Measurements from ENCODE around the gene SMYD1. TPM values are rescaled to one million over a fixed set of nuclear protein-coding genes. Genes with fewer than 3 reads are reported as not detected.

Gene SMYD1
- total RNA-seq, 2 experiments from 2014 or later: not detected

GRCh38 chr2:88137833-88138232, 70.2 kb downstream of the SMYD1 start:
- H3K4me1 Mint-ChIP-seq (ENCODE audit: low read depth): no peaks in the 10 kb centered on the region
- peaks cover 4% of the 10 kb centered on the region for H3K9me3 Mint-ChIP-seq
- TF ChIP-seq CTCF (IDR thresholded peaks at IDR 0.05): no peak
- H3K36me3 Mint-ChIP-seq (ENCODE audit: low read depth): no peaks in the 10 kb centered on the region
- no peak for ATAC-seq
- no peak overlapping the region for H3K27ac Mint-ChIP-seq
- ChIA-PET CTCF (no interaction called here), POLR2A (no interaction called here)
- DNase-seq: no peak
- no peak overlapping the region for H3K4me3 Mint-ChIP-seq
- H3K27me3 Mint-ChIP-seq: peaks cover 18% of the 10 kb centered on the region
- intact Hi-C loops (cut with micrococcal nuclease): no loop called here

GRCh38 chr2:88139203-88139702, 71.6 kb downstream of the SMYD1 start:
- peaks cover 31% of the 10 kb centered on the region for H3K27me3 Mint-ChIP-seq

GRCh38 chr2:88139804-88140203, 72.2 kb downstream of the SMYD1 start:
- ChIA-PET CTCF (interaction anchor here (1.2 kb wide), 1 partner anchor 79 kb away, joined by 4 read pairs; no protein-coding TSS in a partner anchor), POLR2A (interaction anchor here (1.2 kb wide), 1 partner anchor 10 kb away, joined by 3 read pairs; no protein-coding TSS in a partner anchor)
- ATAC-seq (no peak), DNase-seq (no peak)
- Mint-ChIP-seq H3K4me1 (ENCODE audit: low read depth) (no peaks in the 10 kb centered on the region), H3K36me3 (ENCODE audit: low read depth) (no peaks in the 10 kb centered on the region), H3K4me3 (no peak overlapping the region), H3K27ac (no peak overlapping the region), H3K9me3 (peaks cover 4% of the 10 kb centered on the region), H3K27me3 (peaks cover 32% of the 10 kb centered on the region)
- TF ChIP-seq CTCF (IDR thresholded peaks at IDR 0.05): no peak
- intact Hi-C loops (cut with micrococcal nuclease): no loop called here

More at GRCh38 chr2:88139203-88139702, 71.6 kb downstream of the SMYD1 start:
- Mint-ChIP-seq H3K4me3 (no peak overlapping the region), H3K36me3 (ENCODE audit: low read depth) (no peaks in the 10 kb centered on the region), H3K9me3 (peaks cover 4% of the 10 kb centered on the region), H3K4me1 (ENCODE audit: low read depth) (no peaks in the 10 kb centered on the region), H3K27ac (no peak overlapping the region)
- ATAC-seq (no peak), DNase-seq (no peak)
- ChIA-PET CTCF (interaction anchor here (1.2 kb wide), 1 partner anchor 79 kb away, joined by 4 read pairs; no protein-coding TSS in a partner anchor), POLR2A (interaction anchor here (1.2 kb wide), 1 partner anchor 9 kb away, joined by 3 read pairs; no protein-coding TSS in a partner anchor)
- intact Hi-C loops (cut with micrococcal nuclease): no loop called here
- no peak for TF ChIP-seq CTCF (IDR thresholded peaks at IDR 0.05)

GRCh38 chr2:88141952-88142351, 74.3 kb downstream of the SMYD1 start:
- no peak overlapping the region for H3K4me3 Mint-ChIP-seq
- peaks cover 4% of the 10 kb centered on the region for H3K9me3 Mint-ChIP-seq
- H3K36me3 Mint-ChIP-seq (ENCODE audit: low read depth): no peaks in the 10 kb centered on the region
- CTCF ChIA-PET: interaction anchor here (1.0 to 2.6 kb wide), 2 partner anchors 19 to 82 kb away, joined by 3 to 9 read pairs; no protein-coding TSS in a partner anchor
- peaks cover 25% of the 10 kb centered on the region for H3K27me3 Mint-ChIP-seq
- ATAC-seq: no peak
- H3K4me1 Mint-ChIP-seq (ENCODE audit: low read depth): no peaks in the 10 kb centered on the region
- no peak for TF ChIP-seq CTCF (IDR thresholded peaks at IDR 0.05)
- H3K27ac Mint-ChIP-seq: no peak overlapping the region
- intact Hi-C loops (cut with micrococcal nuclease): no loop called here
- no peak for DNase-seq
- POLR2A ChIA-PET: no interaction called here

- H3K27ac Mint-ChIP-seq: no peak overlapping the region
- no peak for TF ChIP-seq CTCF (IDR thresholded peaks at IDR 0.05)
- intact Hi-C loops (cut with micrococcal nuclease): no loop called here
- H3K27me3 Mint-ChIP-seq: peaks cover 23% of the 10 kb centered on the region
- CTCF ChIA-PET: interaction anchor here (2.6 kb wide), 1 partner anchor 84 kb away, joined by 9 read pairs; no protein-coding TSS in a partner anchor
- H3K9me3 Mint-ChIP-seq: peaks cover 12% of the 10 kb centered on the region
- POLR2A ChIA-PET: no interaction called here
- ATAC-seq (no peak), DNase-seq (no peak)
- no peaks in the 10 kb centered on the region for H3K36me3 Mint-ChIP-seq (ENCODE audit: low read depth)
- H3K4me1 Mint-ChIP-seq (ENCODE audit: low read depth): no peaks in the 10 kb centered on the region
- no peak overlapping the region for H3K4me3 Mint-ChIP-seq
These were observed 76.6 kb downstream of the SMYD1 start for GRCh38 chr2:88144271-88144670.

All from activated CD8-positive, alpha-beta T cell treated with anti-CD3 and anti-CD28 coated beads for 36 hours (primary cell).